Measurements from ENCODE around the gene MRPL40. TPM values are rescaled to one million over a fixed set of nuclear protein-coding genes. Genes with fewer than 3 reads are reported as not detected.

Gene MRPL40
- total RNA-seq, 2 donors from 2014 or later: 16.1 to 24.7 TPM

DNA sequence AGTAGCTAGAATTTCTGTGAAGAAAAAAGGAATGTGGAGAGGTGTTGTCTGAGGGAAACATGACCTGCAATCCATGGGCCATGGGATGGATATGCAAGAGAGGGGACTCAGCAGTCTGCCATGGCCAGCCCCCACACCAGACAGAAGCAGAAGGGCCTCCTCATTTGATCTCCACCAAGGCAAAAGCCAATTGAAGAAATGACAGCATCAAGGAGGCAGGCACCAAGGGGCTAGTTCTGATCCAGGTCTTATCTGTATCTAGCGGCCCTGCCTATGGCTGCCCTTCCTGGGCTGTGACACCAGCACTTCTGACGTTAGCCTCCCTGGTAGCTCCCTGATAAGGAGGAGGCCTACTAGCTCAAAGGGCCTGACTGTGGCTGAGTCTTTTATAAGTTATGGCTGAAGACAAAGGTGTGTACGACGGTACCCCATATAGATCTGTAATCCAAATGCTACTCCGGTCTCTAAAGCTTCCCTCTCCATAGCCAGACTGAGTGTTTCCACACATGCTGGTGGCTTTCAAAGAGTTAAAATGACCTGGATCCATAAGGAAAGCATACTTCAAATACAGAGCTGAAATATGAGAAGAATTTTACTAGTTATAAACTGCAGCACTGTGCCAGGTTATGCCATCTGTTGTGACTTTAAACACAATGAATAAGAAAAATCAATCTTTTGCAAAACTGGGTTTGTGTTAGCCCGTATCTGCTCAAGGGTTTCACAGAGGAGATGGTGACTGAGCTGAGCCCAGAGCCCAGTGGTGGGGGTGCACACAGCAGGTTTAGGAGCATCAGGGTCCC lies 35.2 kb upstream of the MRPL40 start:
- TF ChIP-seq, protein P1, sequence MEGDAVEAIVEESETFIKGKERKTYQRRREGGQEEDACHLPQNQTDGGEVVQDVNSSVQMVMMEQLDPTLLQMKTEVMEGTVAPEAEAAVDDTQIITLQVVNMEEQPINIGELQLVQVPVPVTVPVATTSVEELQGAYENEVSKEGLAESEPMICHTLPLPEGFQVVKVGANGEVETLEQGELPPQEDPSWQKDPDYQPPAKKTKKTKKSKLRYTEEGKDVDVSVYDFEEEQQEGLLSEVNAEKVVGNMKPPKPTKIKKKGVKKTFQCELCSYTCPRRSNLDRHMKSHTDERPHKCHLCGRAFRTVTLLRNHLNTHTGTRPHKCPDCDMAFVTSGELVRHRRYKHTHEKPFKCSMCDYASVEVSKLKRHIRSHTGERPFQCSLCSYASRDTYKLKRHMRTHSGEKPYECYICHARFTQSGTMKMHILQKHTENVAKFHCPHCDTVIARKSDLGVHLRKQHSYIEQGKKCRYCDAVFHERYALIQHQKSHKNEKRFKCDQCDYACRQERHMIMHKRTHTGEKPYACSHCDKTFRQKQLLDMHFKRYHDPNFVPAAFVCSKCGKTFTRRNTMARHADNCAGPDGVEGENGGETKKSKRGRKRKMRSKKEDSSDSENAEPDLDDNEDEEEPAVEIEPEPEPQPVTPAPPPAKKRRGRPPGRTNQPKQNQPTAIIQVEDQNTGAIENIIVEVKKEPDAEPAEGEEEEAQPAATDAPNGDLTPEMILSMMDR (IDR thresholded peaks at IDR 0.05): no peak
- Histone ChIP-seq H3K4me3 (no peak overlapping the region), H3K27ac (no peak overlapping the region), H3K9me3 (no peaks in the 10 kb centered on the region), H3K36me3 (peaks cover 16% of the 10 kb centered on the region), H3K4me1 (no peaks in the 10 kb centered on the region), H3K27me3 (no peaks in the 10 kb centered on the region), H3K9ac (ENCODE audit: low read depth in 2 of 2, low read length in 2 of 2) (no peak overlapping the region)
- no peak for DNase-seq
- intact Hi-C loops (cut with DNase I): no loop called here

DNA sequence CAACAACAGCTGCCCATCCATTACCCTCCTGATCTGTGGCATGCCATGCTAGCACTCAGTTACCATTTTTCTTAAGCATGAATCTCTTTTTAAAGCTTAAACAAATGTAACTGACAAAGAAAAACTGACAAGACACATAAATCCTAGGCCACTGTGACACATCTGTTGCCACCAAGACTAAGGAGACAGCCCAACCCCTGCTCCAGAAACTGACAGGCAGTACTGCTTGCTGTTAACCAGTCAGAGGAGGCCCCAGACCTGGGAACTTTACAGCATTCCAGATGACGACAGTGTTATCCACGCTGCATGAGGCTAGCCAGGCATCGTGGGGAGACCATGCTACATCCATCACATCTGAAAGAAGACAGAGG lies 34.6 kb upstream of the MRPL40 start:
- Histone ChIP-seq H3K27ac (no peak overlapping the region), H3K27me3 (no peaks in the 10 kb centered on the region), H3K36me3 (peaks cover 15% of the 10 kb centered on the region), H3K4me1 (no peaks in the 10 kb centered on the region), H3K4me3 (no peak overlapping the region), H3K9ac (ENCODE audit: low read depth in 2 of 2, low read length in 2 of 2) (no peak overlapping the region), H3K9me3 (no peaks in the 10 kb centered on the region)
- intact Hi-C loops (cut with DNase I): no loop called here
- DNase-seq: no peak
- TF ChIP-seq, protein P1 (IDR thresholded peaks at IDR 0.05): no peak

DNA sequence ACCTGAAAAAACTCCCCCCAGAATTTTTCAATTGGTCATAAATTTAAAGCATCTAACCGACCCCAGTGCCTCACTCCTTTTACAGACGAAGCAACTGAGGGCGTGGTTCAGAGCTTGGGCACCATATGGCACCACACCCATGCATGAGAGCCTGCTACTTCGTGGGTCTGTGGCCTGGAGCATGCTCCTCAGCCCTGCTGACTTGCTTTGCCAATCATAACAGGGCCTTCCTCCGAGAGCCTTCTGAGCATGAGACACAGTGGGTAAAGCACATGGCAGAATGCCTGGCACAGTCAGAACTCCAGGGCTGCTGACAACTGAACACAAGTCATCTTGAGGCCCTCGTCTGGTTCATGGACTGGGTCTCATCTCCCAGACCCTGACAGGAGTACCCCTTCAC lies 34.1 kb upstream of the MRPL40 start:
- Histone ChIP-seq H3K4me3 (no peak overlapping the region), H3K36me3 (peaks cover 15% of the 10 kb centered on the region), H3K9ac (ENCODE audit: low read depth in 2 of 2, low read length in 2 of 2) (no peak overlapping the region), H3K27ac (no peak overlapping the region), H3K9me3 (no peaks in the 10 kb centered on the region), H3K4me1 (no peaks in the 10 kb centered on the region), H3K27me3 (no peaks in the 10 kb centered on the region)
- intact Hi-C loops (cut with DNase I): no loop called here
- DNase-seq: no peak
- TF ChIP-seq, protein P1 (IDR thresholded peaks at IDR 0.05): no peak

DNA sequence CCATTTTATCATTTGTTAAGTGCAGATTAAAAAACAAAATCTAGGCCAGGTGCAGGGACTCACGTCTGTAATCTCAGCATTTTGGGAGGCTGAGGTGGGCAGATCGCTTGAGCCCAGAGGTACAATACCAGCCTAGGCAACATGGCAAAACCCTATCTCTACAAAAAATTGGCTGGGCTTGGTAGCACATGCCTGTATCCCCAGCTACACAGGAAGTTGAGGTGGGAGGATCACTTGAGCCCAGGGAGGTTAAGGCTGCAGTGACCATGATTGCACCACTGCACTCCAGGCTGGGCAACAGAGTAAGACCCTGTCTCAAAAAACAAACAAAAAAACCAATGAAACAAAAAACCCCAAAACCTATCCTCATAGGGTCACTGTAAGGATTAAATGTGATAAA lies 33.7 kb upstream of the MRPL40 start:
- H3K27me3 ChIP-seq: no peaks in the 10 kb centered on the region
- H3K9ac ChIP-seq (ENCODE audit: low read depth in 2 of 2, low read length in 2 of 2): no peak overlapping the region
- intact Hi-C loops (cut with DNase I): no loop called here
- H3K4me1 ChIP-seq: no peaks in the 10 kb centered on the region
- no peak for DNase-seq
- H3K27ac ChIP-seq: no peak overlapping the region
- no peaks in the 10 kb centered on the region for H3K9me3 ChIP-seq
- TF ChIP-seq, protein P1 (IDR thresholded peaks at IDR 0.05): no peak
- H3K4me3 ChIP-seq: no peak overlapping the region
- H3K36me3 ChIP-seq: peaks cover 11% of the 10 kb centered on the region

DNA sequence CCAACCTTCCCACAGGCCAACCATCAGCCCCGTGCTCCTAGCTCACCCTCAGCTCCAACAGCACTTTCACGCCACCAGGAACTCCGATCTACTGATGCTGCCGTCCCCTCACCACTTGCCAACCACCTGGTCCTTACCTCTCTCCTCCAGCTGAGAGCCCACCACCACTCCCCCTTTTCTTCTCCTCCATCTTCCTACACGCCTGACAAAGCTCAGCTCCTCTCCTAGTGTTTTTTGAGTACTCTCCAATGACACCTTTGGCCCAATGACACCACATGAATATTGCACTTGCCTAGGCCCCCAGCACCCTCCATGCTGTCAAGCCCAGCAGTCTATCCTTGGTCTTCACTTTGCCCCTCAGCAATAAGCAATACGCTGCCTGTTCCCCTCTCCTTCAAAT lies 31.5 kb upstream of the MRPL40 start:
- no peaks in the 10 kb centered on the region for H3K9me3 ChIP-seq
- H3K4me1 ChIP-seq: no peaks in the 10 kb centered on the region
- intact Hi-C loops (cut with DNase I): no loop called here
- DNase-seq: no peak
- no peaks in the 10 kb centered on the region for H3K27me3 ChIP-seq
- TF ChIP-seq, protein P1 (IDR thresholded peaks at IDR 0.05): no peak
- no peak overlapping the region for H3K27ac ChIP-seq
- H3K4me3 ChIP-seq: no peak overlapping the region
- H3K36me3 ChIP-seq: peaks cover 4% of the 10 kb centered on the region
- H3K9ac ChIP-seq (ENCODE audit: low read depth in 2 of 2, low read length in 2 of 2): no peak overlapping the region
